Tibial nerve (tissue), 3 donors: Measurements from ENCODE around the gene OR8D2.

Experiments
- CTCF ChIP-seq, 5 experiments: fragments of 200-600 bp in 3 of 5; fragments of 450-650 bp in 2 of 5; sonication (generic) in 3 of 5; IDR thresholded peaks; one replicate each; pipeline ENCODE4 v1.5.1; 2016 to 2019; ENCODE audit warnings: antibody characterized with exemption in 5 of 5, mild to moderate bottlenecking in 3 of 5, moderate library complexity in 2 of 5
- POLR2A ChIP-seq, 2 donors: fragments of 450-650 bp; IDR thresholded peaks; one replicate each; pipeline ENCODE4 v1.6.1; 2017; ENCODE audit warnings: antibody characterized with exemption in 2 of 2, mild to moderate bottlenecking in 2 of 2, moderate library complexity in 2 of 2

GRCh38 chr11:124278261-124278660 lies 41.7 kb downstream of the OR8D2 start:
- TF ChIP-seq CTCF (IDR thresholded peaks at IDR 0.05) (no peak), POLR2A (IDR thresholded peaks at IDR 0.05) (no peak)
